Measurements from ENCODE around the gene CADPS2. TPM values are rescaled to one million over a fixed set of nuclear protein-coding genes. Genes with fewer than 3 reads are reported as not detected.

CADPS2 gene
- total RNA-seq, 4 donors from 2014 or later = 27.7 to 46.2 (median 32.6) TPM

GRCh38 chr7:122407195-122407594 lies 479.1 kb downstream of the CADPS2 start:
- intact Hi-C loops (cut with DNase I) = no loop called here
- H3K4me3 ChIP-seq (replicated peaks in 1 of 3) = no peak overlapping the region

GRCh38 chr7:122403113-122403512 lies 483.1 kb downstream of the CADPS2 start:
- Histone ChIP-seq H3K27ac (no peak overlapping the region), H3K9me3 (no peaks in the 10 kb centered on the region), H3K27me3 (no peaks in the 10 kb centered on the region), H3K36me3 (no peaks in the 10 kb centered on the region), H3K4me1 (no peaks in the 10 kb centered on the region), H3K4me3 (replicated peaks in 1 of 3) (no peak overlapping the region)
- intact Hi-C loops (cut with DNase I) = no loop called here
- no peak for DNase-seq
- TF ChIP-seq POLR2A (IDR thresholded peaks at IDR 0.05) (no peak), CTCF (IDR thresholded peaks at IDR 0.05) (no peak)
- WGBS, 2 donors = 96 to 97% methylated on average over 1 of the region's 1 CpG

More at GRCh38 chr7:122407195-122407594, 479.1 kb downstream of the CADPS2 start:
- TF ChIP-seq CTCF (IDR thresholded peaks at IDR 0.05) (no peak), POLR2A (IDR thresholded peaks at IDR 0.05) (no peak)
- WGBS, 2 donors = 88 to 90% methylated on average over 6 of the region's 6 CpGs
- Histone ChIP-seq H3K9me3 (no peaks in the 10 kb centered on the region), H3K4me1 (peaks cover 0 to under 1% of the 10 kb centered on the region in 2 donors), H3K27ac (no peak overlapping the region), H3K36me3 (no peaks in the 10 kb centered on the region), H3K27me3 (no peaks in the 10 kb centered on the region)
- DNase-seq = no peak

- 77 to 84% methylated on average over 4 of the region's 4 CpGs for WGBS, 2 donors
- Histone ChIP-seq H3K27me3 (no peaks in the 10 kb centered on the region), H3K4me3 (replicated peaks in 1 of 3) (no peak overlapping the region), H3K9me3 (no peaks in the 10 kb centered on the region), H3K36me3 (no peaks in the 10 kb centered on the region), H3K4me1 (no peaks in the 10 kb centered on the region), H3K27ac (no peak overlapping the region)
- intact Hi-C loops (cut with DNase I) = no loop called here
- no peak for DNase-seq
- TF ChIP-seq CTCF (IDR thresholded peaks at IDR 0.05) = no peak
- TF ChIP-seq POLR2A (IDR thresholded peaks at IDR 0.05) = no peak
Observed at GRCh38 chr7:122402235-122402634, 484.0 kb downstream of the CADPS2 start.

- H3K27me3 ChIP-seq = no peaks in the 10 kb centered on the region
- TF ChIP-seq POLR2A (IDR thresholded peaks at IDR 0.05) (no peak), CTCF (IDR thresholded peaks at IDR 0.05) (no peak)
- DNase-seq = no peak
- H3K27ac ChIP-seq = no peak overlapping the region
- 68 to 83% methylated on average over 1 of the region's 1 CpG for WGBS, 2 donors
- no peaks in the 10 kb centered on the region for H3K36me3 ChIP-seq
- no peak overlapping the region for H3K4me3 ChIP-seq (replicated peaks in 1 of 3)
- H3K9me3 ChIP-seq = no peaks in the 10 kb centered on the region
- no peaks in the 10 kb centered on the region for H3K4me1 ChIP-seq
- intact Hi-C loops (cut with DNase I) = no loop called here
Observed at GRCh38 chr7:122397381-122397780, 488.9 kb downstream of the CADPS2 start.

- Histone ChIP-seq H3K9me3 (no peaks in the 10 kb centered on the region), H3K36me3 (no peaks in the 10 kb centered on the region), H3K4me1 (no peaks in the 10 kb centered on the region), H3K27ac (no peak overlapping the region), H3K4me3 (replicated peaks in 1 of 3) (no peak overlapping the region), H3K27me3 (no peaks in the 10 kb centered on the region)
- no peak for DNase-seq
- TF ChIP-seq POLR2A (IDR thresholded peaks at IDR 0.05) (no peak), CTCF (IDR thresholded peaks at IDR 0.05) (no peak)
- intact Hi-C loops (cut with DNase I) = no loop called here
Observed at GRCh38 chr7:122394512-122394911, 491.7 kb downstream of the CADPS2 start.
